ACC112 (cell line): Measurements from ENCODE around the gene VWA3A.
"Not testable (repeated sequence)": the region's sequence is repeated elsewhere in the genome, so short reads cannot be mapped to it uniquely, and the experiment has no call there.

Experiments used
- H2AFZ ChIP-seq: fragments of 200-600 bp; sonication (generic); one replicate; pipeline ENCODE4 v1.6.0; 2017; ENCODE audit warnings: antibody characterized with exemption, low read length; ENCODE audit not compliant: unreplicated experiment
- H3K27ac ChIP-seq: fragments of 200-600 bp; sonication (generic); 2 replicates; pipeline ENCODE4 v1.5.1; 2014; ENCODE audit warnings: low read depth, mild to moderate bottlenecking, antibody characterized with exemption, low read length, moderate library complexity
- H3K27me3 ChIP-seq: fragments of 200-600 bp; sonication (generic); 2 replicates; pipeline ENCODE4 v1.6.1; 2014; ENCODE audit warnings: mild to moderate bottlenecking, antibody characterized with exemption, low read length, moderate library complexity, mixed read lengths; ENCODE audit not compliant: insufficient read depth
- H3K36me3 ChIP-seq: fragments of 200-600 bp; sonication (generic); 2 replicates; pipeline ENCODE4 v1.6.1; 2016; ENCODE audit warnings: mild to moderate bottlenecking, antibody characterized with exemption, low read length, moderate library complexity, mixed read lengths; ENCODE audit not compliant: insufficient read depth
- H3K4me1 ChIP-seq: fragments of 200-600 bp; sonication (generic); one replicate; pipeline ENCODE4 v1.6.1; 2016; ENCODE audit warnings: low read length, mixed read lengths; ENCODE audit not compliant: insufficient read depth, unreplicated experiment, control insufficient read depth
- H3K4me3 ChIP-seq: fragments of 200-600 bp; sonication (generic); 2 replicates; pipeline ENCODE4 v1.5.1; 2014; ENCODE audit warnings: mild to moderate bottlenecking, low read depth, low read length
- H3K79me2 ChIP-seq: fragments of 200-600 bp; sonication (generic); one replicate; pipeline ENCODE4 v1.6.0; 2016; ENCODE audit warnings: low read length; ENCODE audit not compliant: control insufficient read depth, unreplicated experiment, insufficient read depth

Gene VWA3A

DNA sequence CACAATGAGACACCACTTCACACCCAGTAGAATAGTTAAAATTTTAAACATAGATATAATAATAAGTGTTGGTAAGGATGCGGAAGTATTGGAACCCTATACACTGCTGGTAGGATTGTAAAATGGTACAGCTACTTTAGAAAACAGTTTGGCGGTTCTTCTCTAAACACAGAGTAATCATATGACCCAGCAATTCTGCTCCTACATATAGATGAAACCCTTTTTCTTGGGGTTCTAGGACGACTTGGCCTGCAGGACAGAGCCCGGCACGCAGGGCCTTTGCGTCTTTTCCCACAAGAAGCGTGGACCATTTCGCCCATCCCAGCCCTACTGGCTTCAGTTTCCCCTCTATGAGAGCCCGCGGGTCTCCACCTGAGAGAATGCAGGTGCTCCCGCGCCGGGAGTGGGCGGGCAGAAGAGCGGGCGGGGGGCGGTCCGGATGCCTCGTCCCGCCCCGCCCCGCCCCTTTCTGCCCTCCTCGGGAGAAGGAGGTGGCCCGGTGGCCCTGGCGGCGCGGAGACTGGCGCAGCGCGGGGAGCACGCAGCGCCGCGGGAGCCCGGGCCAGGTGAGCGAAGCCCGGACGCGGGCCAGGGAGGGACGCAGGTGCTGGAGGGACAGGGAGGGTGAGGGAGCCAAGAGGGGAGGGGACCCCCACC lies 69.8 kb downstream of the VWA3A start, which contains the start of gene SDR42E2:
Gene SDR42E2, plus strand, starts transcription at position 508 of the 657 bp plus-strand sequence. CDS start 3,077 bp downstream, outside the sequence.
- H3K4me1 ChIP-seq = no peaks in the 10 kb centered on the region
- H2AFZ ChIP-seq = no peak within 1 kb of the TSS
- H3K27ac ChIP-seq = no peak within 1 kb of the TSS
- H3K36me3 ChIP-seq = no peaks in the 10 kb centered on the region
- H3K27me3 ChIP-seq = peaks cover 48% of the 10 kb centered on the region
- H3K79me2 ChIP-seq = no peaks in the 10 kb centered on the region
- H3K4me3 ChIP-seq = no peak within 1 kb of the TSS

- Histone ChIP-seq H3K36me3 (no peaks in the 10 kb centered on the region), H2AFZ (no peak overlapping the region), H3K79me2 (no peaks in the 10 kb centered on the region), H3K4me1 (no peaks in the 10 kb centered on the region), H3K27me3 (peaks cover 48% of the 10 kb centered on the region), H3K4me3 (no peak overlapping the region), H3K27ac (no peak overlapping the region)
Measured at GRCh38 chr16:22162656-22163009, 70.3 kb downstream of the VWA3A start.

- no peaks in the 10 kb centered on the region for H3K36me3 ChIP-seq
Measured at GRCh38 chr16:22163806-22164205, 71.5 kb downstream of the VWA3A start.

DNA sequence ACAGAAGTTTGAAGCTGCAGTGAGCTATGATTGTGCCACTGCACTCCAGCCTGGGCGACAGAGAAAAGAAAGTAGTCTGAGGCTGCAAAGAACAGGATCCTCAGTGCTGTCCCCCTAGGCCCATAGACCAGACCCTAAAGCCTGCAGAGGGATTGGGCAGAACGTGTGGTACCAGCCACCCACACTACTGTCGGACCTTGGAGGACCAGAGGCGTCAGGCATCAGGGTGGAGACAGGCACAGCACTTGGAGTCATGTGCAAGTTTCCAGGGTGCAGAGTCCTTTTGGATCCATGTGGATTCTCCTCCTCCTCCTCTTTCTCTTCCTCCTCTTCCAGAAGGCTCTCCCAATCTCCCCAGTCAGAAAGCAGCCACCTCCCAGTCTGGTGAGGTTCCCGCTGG lies 72.1 kb downstream of the VWA3A start:
- Histone ChIP-seq H3K27ac (no peak overlapping the region), H3K4me1 (no peaks in the 10 kb centered on the region)

More at GRCh38 chr16:22163806-22164205, 71.5 kb downstream of the VWA3A start:
- Histone ChIP-seq H3K4me3 (no peak overlapping the region), H3K27me3 (peaks cover 47% of the 10 kb centered on the region), H3K4me1 (no peaks in the 10 kb centered on the region), H2AFZ (no peak overlapping the region), H3K79me2 (no peaks in the 10 kb centered on the region), H3K27ac (no peak overlapping the region)

GRCh38 chr16:22165508-22166285 lies 73.4 kb downstream of the VWA3A start:
- no peak overlapping the region for H2AFZ ChIP-seq
- peaks cover 29% of the 10 kb centered on the region for H3K27me3 ChIP-seq
- H3K36me3 ChIP-seq = no peaks in the 10 kb centered on the region
- H3K79me2 ChIP-seq = no peaks in the 10 kb centered on the region
- no peak overlapping the region for H3K4me3 ChIP-seq
- H3K4me1 ChIP-seq = no peaks in the 10 kb centered on the region
- no peak overlapping the region for H3K27ac ChIP-seq

More for the DNA sequence above, 72.1 kb downstream of the VWA3A start:
- Histone ChIP-seq H2AFZ (no peak overlapping the region), H3K79me2 (no peaks in the 10 kb centered on the region), H3K27me3 (peaks cover 41% of the 10 kb centered on the region), H3K36me3 (no peaks in the 10 kb centered on the region), H3K4me3 (no peak overlapping the region)

- Histone ChIP-seq H3K27ac (no peak overlapping the region), H3K4me1 (no peaks in the 10 kb centered on the region), H2AFZ (no peak overlapping the region), H3K79me2 (no peaks in the 10 kb centered on the region), H3K36me3 (no peaks in the 10 kb centered on the region), H3K4me3 (no peak overlapping the region), H3K27me3 (no peaks in the 10 kb centered on the region)
Measured at GRCh38 chr16:22171953-22172352, 79.6 kb downstream of the VWA3A start.

DNA sequence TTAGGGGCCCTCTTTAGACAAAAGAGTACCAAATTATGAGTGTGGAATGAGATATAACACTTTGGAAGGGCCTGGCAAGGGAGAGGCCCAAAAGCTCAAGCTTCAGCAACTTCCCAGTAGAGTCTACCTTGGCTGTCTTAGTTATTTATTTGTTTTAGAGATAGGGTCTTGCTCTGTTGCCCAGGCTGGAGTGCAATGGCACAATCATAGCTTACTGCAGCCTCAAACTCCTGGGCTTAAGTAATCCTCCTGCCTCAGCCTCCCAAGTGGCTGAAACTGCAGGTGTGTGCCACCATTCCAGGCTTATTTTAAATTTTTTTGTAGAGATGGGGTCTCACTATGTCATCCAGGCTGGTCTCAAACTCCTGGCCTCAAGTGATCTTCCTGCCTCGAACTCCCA lies 80.3 kb downstream of the VWA3A start:
- not testable (repeated sequence) for H3K27ac ChIP-seq, H3K27me3 ChIP-seq, H3K4me1 ChIP-seq, H3K4me3 ChIP-seq, H2AFZ ChIP-seq, H3K79me2 ChIP-seq, H3K36me3 ChIP-seq

DNA sequence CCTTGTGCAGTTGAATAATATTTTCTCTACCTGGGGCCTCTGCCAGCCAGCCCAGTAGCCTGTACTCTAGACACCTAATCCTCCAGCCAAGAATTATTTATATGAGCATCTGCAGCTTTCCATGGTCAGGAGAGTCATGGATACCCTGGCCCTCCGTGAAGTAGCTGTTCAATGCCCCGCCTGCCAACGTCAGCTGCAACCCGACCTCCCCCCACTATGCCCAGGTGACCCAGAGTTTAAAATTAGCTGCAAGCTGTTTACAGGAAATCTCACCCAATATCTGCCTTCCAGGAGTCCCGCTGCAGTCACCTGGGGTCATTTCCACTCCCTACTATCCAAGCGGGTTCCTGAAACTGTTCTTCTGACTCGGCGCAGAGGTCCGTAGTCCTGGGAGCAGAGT lies 82.3 kb downstream of the VWA3A start:
- Histone ChIP-seq H3K36me3 (no peaks in the 10 kb centered on the region), H2AFZ (no peak overlapping the region), H3K4me3 (no peak overlapping the region), H3K4me1 (no peaks in the 10 kb centered on the region), H3K27me3 (no peaks in the 10 kb centered on the region), H3K27ac (no peak overlapping the region), H3K79me2 (no peaks in the 10 kb centered on the region)

DNA sequence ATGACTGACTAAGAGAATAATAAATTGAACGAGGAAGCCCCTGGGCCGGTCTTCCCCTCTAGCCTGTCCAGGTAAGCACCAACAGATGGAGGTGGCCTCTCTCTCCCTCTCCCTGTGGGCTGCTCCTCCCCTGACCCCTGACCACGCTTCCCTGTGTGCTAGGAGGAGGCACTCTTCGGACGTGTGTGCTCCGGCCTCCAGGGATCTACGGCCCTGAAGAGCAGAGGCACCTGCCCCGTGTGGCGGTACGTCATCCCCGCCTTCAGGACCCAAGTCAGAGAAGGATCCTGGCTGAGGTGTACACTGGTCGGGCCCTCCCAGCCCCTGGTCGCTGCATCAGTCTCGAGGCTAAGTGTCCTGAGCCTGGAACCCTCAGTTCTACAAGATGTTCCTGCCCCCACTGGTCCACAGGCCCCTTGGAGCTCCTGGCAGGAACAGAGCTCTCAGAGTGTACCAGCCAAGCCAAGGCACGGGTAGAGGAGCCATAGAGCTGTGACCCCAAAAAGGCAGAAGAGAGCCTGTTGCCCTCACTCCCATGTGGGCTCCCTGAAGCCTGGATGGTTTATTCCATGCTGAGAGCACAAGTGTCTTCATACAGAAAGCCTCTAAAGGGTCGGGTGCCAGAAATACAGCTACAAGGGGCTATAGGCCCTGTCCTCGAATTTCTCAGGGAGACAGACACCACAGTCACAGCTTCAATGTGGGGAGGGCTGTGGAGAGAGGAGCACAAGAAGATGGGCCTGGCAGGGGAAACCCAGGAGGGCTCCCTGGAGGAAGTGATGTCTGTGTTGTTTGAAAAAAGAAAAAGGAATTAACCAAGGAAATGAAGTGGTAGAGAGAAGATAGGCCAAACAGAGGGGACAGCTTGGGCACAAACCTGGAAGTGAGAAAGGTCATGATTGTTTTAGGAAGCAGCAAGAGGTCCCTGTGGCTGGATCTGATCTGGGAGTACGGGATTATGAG lies 85.9 kb downstream of the VWA3A start:
- no peaks in the 10 kb centered on the region for H3K27me3 ChIP-seq
- no peaks in the 10 kb centered on the region for H3K79me2 ChIP-seq
- H3K36me3 ChIP-seq = no peaks in the 10 kb centered on the region
- H3K27ac ChIP-seq = no peak overlapping the region
- H3K4me3 ChIP-seq = no peak overlapping the region
- no peak overlapping the region for H2AFZ ChIP-seq
- H3K4me1 ChIP-seq = no peaks in the 10 kb centered on the region

GRCh38 chr16:22181426-22181825 lies 89.1 kb downstream of the VWA3A start:
- Histone ChIP-seq H2AFZ (no peak overlapping the region), H3K79me2 (no peaks in the 10 kb centered on the region), H3K27me3 (no peaks in the 10 kb centered on the region), H3K4me1 (no peaks in the 10 kb centered on the region), H3K36me3 (no peaks in the 10 kb centered on the region), H3K4me3 (no peak overlapping the region), H3K27ac (no peak overlapping the region)
